Spleen (tissue), 11 donors: Measurements from ENCODE around the gene TBXA2R. TPM values are rescaled to one million over a fixed set of nuclear protein-coding genes. Genes with fewer than 3 reads are reported as not detected.

Source experiments
- DNase-seq: peaks from one replicate; pipeline ENCODE4 v3.0.0-alpha.2; 2020
- H3K27ac ChIP-seq, 8 donors: fragments of 200-600 bp; sonication (generic) in 7 of 8; 1 replicate in 4 of 8; 2 replicates in 4 of 8; pipeline versions ENCODE4 v1.5.0 to v1.8.0; 2016 to 2021; ENCODE audit warnings: inconsistent platforms in 4 of 8, mild to moderate bottlenecking in 4 of 8, moderate library complexity in 1 of 8
- H3K27me3 ChIP-seq, 7 donors: fragments of 200-600 bp; sonication (generic) in 6 of 7; replicated peaks in 1 of 7; 1 replicate in 4 of 7; 2 replicates in 3 of 7; pipeline versions ENCODE4 v1.5.0 to v1.8.0; 2016 to 2021; ENCODE audit warnings: inconsistent platforms in 3 of 7, mild to moderate bottlenecking in 1 of 7
- H3K36me3 ChIP-seq, 6 donors: fragments of 200-600 bp; sonication (generic) in 5 of 6; 1 replicate in 4 of 6; 2 replicates in 2 of 6; pipeline versions ENCODE4 v1.5.0 to v1.8.0; 2016 to 2021; ENCODE audit warnings: inconsistent platforms in 2 of 6
- H3K4me1 ChIP-seq, 6 donors: fragments of 200-600 bp; sonication (generic) in 5 of 6; 1 replicate in 3 of 6; 2 replicates in 3 of 6; pipeline versions ENCODE4 v1.5.0 to v1.8.0; 2016 to 2021; ENCODE audit warnings: inconsistent platforms in 3 of 6
- H3K4me3 ChIP-seq, 8 donors: fragments of 200-600 bp; sonication (generic) in 7 of 8; 1 replicate in 4 of 8; 2 replicates in 4 of 8; pipeline versions ENCODE4 v1.5.0 to v1.8.0; 2016 to 2021; ENCODE audit warnings: inconsistent platforms in 4 of 8, mild to moderate bottlenecking in 4 of 8, moderate library complexity in 2 of 8
- H3K9me3 ChIP-seq, 8 donors: fragments of 200-600 bp; sonication (generic) in 7 of 8; 1 replicate in 4 of 8; 2 replicates in 4 of 8; pipeline versions ENCODE4 v1.5.0 to v1.8.0; 2016 to 2021; ENCODE audit warnings: inconsistent platforms in 4 of 8
- POLR2A ChIP-seq, 3 donors: fragments of 450-650 bp; IDR thresholded peaks; one replicate each; pipeline ENCODE4 v1.5.1; 2017; ENCODE audit warnings: antibody characterized with exemption in 3 of 3, mild to moderate bottlenecking in 1 of 3
- POLR2AphosphoS5 ChIP-seq, 3 donors: sonication (generic); formaldehyde crosslinking; IDR thresholded peaks; one replicate each; pipeline ENCODE4 v1.5.1; 2017; ENCODE audit warnings: antibody characterized with exemption in 3 of 3
- WGBS, 5 donors: extraction: QIAGEN DNeasy Blood & Tissue Kit in 3 of 5; methylation state at CpG; one replicate each; pipeline versions ENCODE4 v1.1.5 to v1.1.7; 2013 to 2018; 5-methylcytosine and 5-hydroxymethylcytosine counted together
- intact Hi-C: fragments of 100-400 bp; cut with DNase I; formaldehyde crosslinking; loops from one replicate; pipeline ENCODE4 v1.15.0; 2023; ENCODE audit warnings: low total_unique reads
- polyA plus RNA-seq, 3 donors: library from polyadenylated mRNA; stranded (reverse); fragments of 200-250 nt; gene quantifications; one replicate each; pipeline ENCODE4 v1.2.1, GENCODE V29; 2013
- total RNA-seq, 7 donors: library from RNA; depleted of rRNA in 3 of 7; stranded (reverse); fragments of >200 nt in 3 of 7; fragmentation: NEBNext Ultra II Directional in 4 of 7; extraction: Animal tissue kit (Norgen Biotek cat#: 25700) in 4 of 7; gene quantifications; one replicate each; pipeline versions ENCODE4 v1.1.0 to v1.2.1, GENCODE V29; 2016 to 2021
- TF ChIP-seq, protein P1 (sequence below), 11 experiments: fragments of 200-600 bp in 7 of 11; fragments of 450-650 bp in 4 of 11; sonication (generic) in 4 of 11; IDR thresholded peaks in 8 of 11; conservative IDR thresholded peaks in 3 of 11; 1 replicate in 7 of 11; 2 replicates in 4 of 11; pipeline versions ENCODE4 v1.4.0 to v1.8.0; 2016 to 2021; ENCODE audit warnings: antibody characterized with exemption in 11 of 11, inconsistent platforms in 4 of 11, mild to moderate bottlenecking in 1 of 11
- donor health status: healthy with polysubstance abuse.
- donor health status: DM: no; HTN: no; CAD: no; lungs with moderate emphysema.
- donor health status: DM: no; HTN: no; CAD: no.
- donor health status: Bipolar disorder and iron deficiency.
- donor health status: healthy.
- donor health status: DM: no; HTN: no; CAD: no.
- donor health status: DM: yes; HTN: yes; CAD: no.

TBXA2R gene
- total and polyA plus RNA-seq, 10 donors = 2.1 to 16.1 (median 10.5) TPM

- no peak for DNase-seq
- Histone ChIP-seq H3K27ac (no peak overlapping the region), H3K27me3 (peaks cover 0 to 19% (median 8%) of the 10 kb centered on the region in 7 donors), H3K36me3 (peaks cover 0 to 6% (median 0%) of the 10 kb centered on the region in 6 donors), H3K4me1 (peaks cover 0 to 21% (median 12%) of the 10 kb centered on the region in 6 donors), H3K4me3 (no peak overlapping the region), H3K9me3 (no peaks in the 10 kb centered on the region)
- intact Hi-C loops = no loop called here
- TF ChIP-seq POLR2A (IDR thresholded peaks at IDR 0.05) = no peak
- no peak for TF ChIP-seq POLR2AphosphoS5 (IDR thresholded peaks at IDR 0.05)
- TF ChIP-seq, protein P1, sequence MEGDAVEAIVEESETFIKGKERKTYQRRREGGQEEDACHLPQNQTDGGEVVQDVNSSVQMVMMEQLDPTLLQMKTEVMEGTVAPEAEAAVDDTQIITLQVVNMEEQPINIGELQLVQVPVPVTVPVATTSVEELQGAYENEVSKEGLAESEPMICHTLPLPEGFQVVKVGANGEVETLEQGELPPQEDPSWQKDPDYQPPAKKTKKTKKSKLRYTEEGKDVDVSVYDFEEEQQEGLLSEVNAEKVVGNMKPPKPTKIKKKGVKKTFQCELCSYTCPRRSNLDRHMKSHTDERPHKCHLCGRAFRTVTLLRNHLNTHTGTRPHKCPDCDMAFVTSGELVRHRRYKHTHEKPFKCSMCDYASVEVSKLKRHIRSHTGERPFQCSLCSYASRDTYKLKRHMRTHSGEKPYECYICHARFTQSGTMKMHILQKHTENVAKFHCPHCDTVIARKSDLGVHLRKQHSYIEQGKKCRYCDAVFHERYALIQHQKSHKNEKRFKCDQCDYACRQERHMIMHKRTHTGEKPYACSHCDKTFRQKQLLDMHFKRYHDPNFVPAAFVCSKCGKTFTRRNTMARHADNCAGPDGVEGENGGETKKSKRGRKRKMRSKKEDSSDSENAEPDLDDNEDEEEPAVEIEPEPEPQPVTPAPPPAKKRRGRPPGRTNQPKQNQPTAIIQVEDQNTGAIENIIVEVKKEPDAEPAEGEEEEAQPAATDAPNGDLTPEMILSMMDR (IDR thresholded peaks at IDR 0.05 in 8 of 11, conservative IDR thresholded peaks at IDR 0.05 in 3 of 11) = no peak
- 94 to 96% (median 95%) methylated on average over 15 to 22 of the region's 22 CpGs for WGBS, 5 donors
Measured at GRCh38 chr19:3589949-3590348, 16.7 kb downstream of the TBXA2R start.

DNA sequence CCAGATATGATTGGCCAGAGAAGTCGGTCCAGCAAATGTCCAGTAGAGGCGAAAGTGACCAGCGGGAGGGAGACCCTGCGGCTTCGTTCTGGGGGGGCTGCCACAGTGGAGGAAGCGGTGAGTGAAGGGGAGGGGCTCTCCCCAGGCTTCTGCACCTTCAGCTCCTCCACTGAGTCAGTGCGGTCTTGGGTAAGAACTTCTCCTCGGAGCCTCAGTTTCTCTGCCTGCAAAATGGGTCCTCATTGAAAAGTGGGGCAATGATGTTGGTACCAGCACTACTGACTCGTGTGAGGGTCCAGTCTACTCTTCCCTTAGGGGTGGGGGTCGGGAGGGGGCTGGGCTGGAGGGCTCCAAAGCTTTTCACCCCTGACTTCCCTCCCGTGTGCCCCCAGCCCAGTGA is 17.2 kb downstream of the TBXA2R start:
- TF ChIP-seq POLR2AphosphoS5 (IDR thresholded peaks at IDR 0.05) (no peak), POLR2A (IDR thresholded peaks at IDR 0.05) (no peak)
- TF ChIP-seq, protein P1 (IDR thresholded peaks at IDR 0.05 in 8 of 11, conservative IDR thresholded peaks at IDR 0.05 in 3 of 11) = no peak
- Histone ChIP-seq H3K36me3 (peaks cover 0 to 6% (median 0%) of the 10 kb centered on the region in 6 donors), H3K27me3 (peaks cover 0 to 24% (median 8%) of the 10 kb centered on the region in 7 donors), H3K27ac (no peak overlapping the region), H3K9me3 (no peaks in the 10 kb centered on the region), H3K4me3 (no peak overlapping the region), H3K4me1 (peaks cover 0 to 22% (median 13%) of the 10 kb centered on the region in 6 donors)
- intact Hi-C loops = no loop called here
- no peak for DNase-seq
- WGBS, 5 donors = 80 to 92% (median 92%) methylated on average over 10 to 11 of the region's 11 CpGs

DNA sequence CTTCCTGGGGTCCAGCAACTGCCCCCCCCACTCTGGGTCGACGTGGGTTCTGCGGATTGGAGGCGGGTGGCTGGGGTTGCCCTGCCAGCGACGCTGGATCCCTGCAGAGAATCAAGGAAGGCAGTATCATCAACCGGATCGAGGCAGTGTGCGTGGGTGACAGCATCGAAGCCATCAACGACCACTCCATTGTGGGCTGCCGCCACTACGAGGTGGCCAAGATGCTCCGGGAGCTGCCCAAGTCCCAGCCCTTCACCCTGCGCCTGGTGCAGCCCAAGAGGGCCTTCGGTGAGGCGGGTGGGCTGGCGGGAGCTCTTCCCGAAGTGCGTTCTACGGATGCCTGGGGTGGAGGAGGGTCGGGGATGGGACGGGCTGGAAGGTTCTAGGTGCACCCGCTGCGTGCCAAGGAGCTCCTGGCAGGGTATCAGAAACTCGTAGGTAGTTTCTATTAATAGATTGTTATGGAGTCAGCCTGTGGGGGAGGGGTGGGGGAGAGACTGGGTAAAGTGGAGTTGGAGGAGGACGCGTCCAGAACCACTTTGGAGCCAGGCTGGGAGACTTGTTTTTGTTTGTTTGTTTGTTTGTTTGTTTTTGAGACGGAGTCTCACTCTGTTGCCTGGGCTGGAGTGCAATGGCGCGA is 19.8 kb downstream of the TBXA2R start:
- peaks cover 0 to 26% (median 8%) of the 10 kb centered on the region in 7 donors for H3K27me3 ChIP-seq
- 77 to 86% (median 81%) methylated on average over 21 to 31 of the region's 31 CpGs for WGBS, 5 donors
- no peaks in the 10 kb centered on the region for H3K9me3 ChIP-seq
- H3K4me3 ChIP-seq = no peak overlapping the region
- peaks cover 0 to 22% (median 13%) of the 10 kb centered on the region in 6 donors for H3K4me1 ChIP-seq
- no peak for DNase-seq
- TF ChIP-seq, protein P1 (IDR thresholded peaks at IDR 0.05 in 8 of 11, conservative IDR thresholded peaks at IDR 0.05 in 3 of 11) = no peak
- no peak for TF ChIP-seq POLR2AphosphoS5 (IDR thresholded peaks at IDR 0.05)
- no peak for TF ChIP-seq POLR2A (IDR thresholded peaks at IDR 0.05)
- intact Hi-C loops = no loop called here
- peaks cover 0 to 6% (median 0%) of the 10 kb centered on the region in 6 donors for H3K36me3 ChIP-seq
- no peak overlapping the region for H3K27ac ChIP-seq

GRCh38 chr19:3586127-3586626 is 20.5 kb downstream of the TBXA2R start:
- DNase-seq = no peak
- intact Hi-C loops = no loop called here

More at GRCh38 chr19:3586127-3586626, 20.5 kb downstream of the TBXA2R start:
- peak overlapping the region; percentile 22 to 71 (median 38) for H3K4me3 ChIP-seq
- 4 to 32% (median 27%) methylated on average over 6 to 16 of the region's 16 CpGs for WGBS, 5 donors
- H3K27ac ChIP-seq = peak overlapping the region in 3 of 8 donors; percentile 8 to 37 (median 15)
- TF ChIP-seq POLR2AphosphoS5 (IDR thresholded peaks at IDR 0.05) (peak in 1 of 3 donors; percentile 14), POLR2A (IDR thresholded peaks at IDR 0.05) (no peak)
- TF ChIP-seq, protein P1 (IDR thresholded peaks at IDR 0.05 in 8 of 11, conservative IDR thresholded peaks at IDR 0.05 in 3 of 11) = peak; percentile 29 to 78 (median 71)
- H3K4me1 ChIP-seq = peaks cover 0 to 22% (median 13%) of the 10 kb centered on the region in 6 donors
- H3K27me3 ChIP-seq = peaks cover 0 to 26% (median 8%) of the 10 kb centered on the region in 7 donors
- no peaks in the 10 kb centered on the region for H3K9me3 ChIP-seq
- H3K36me3 ChIP-seq = peaks cover 0 to 6% (median 0%) of the 10 kb centered on the region in 6 donors
